Measurements from ENCODE around the gene GPC5. TPM values are rescaled to one million over a fixed set of nuclear protein-coding genes. Genes with fewer than 3 reads are reported as not detected.

GPC5 gene
- total RNA-seq, 1 experiment from 2014 or later = 0.15 TPM

DNA sequence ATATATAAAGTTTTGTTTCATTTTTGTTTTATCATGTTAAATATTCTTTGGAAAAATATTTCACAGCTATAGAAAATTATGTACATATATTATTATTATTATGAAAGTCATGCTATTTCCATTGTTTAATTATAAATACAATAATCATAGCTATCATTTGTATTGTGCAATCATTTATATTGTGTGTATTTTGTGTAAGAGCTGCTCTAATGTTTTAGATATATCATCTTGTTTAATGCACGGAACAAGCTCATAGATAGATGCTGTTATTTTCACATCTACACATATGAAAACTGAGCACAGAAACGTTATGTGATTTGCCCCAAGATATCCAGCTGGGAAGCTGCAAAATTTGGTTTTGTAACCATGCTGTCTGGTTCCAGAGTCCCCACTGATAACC, 111.6 kb downstream of the GPC5 start:
- DNase-seq = no peak
- Histone ChIP-seq H3K18ac (ENCODE audit: insufficient read length, low read depth, low read length) (no peak overlapping the region), H3K23me2 (ENCODE audit: insufficient read length, low read depth, low read length, poor library complexity, severe bottlenecking) (no peaks in the 10 kb centered on the region), H3K79me1 (ENCODE audit: insufficient read depth, low read depth, low read length, poor library complexity, severe bottlenecking) (no peaks in the 10 kb centered on the region), H3K4me2 (ENCODE audit: insufficient read depth, insufficient read length, low read length) (no peak overlapping the region), H2BK20ac (ENCODE audit: low read depth, low read length, poor library complexity, severe bottlenecking) (no peak overlapping the region), H3K23ac (ENCODE audit: insufficient read length, low read depth, low read length) (no peak overlapping the region), H4K91ac (ENCODE audit: insufficient read length, low read depth, low read length) (no peak overlapping the region), H3K27ac (ENCODE audit: insufficient read length, low read depth, low read length) (no peak overlapping the region), H2AK5ac (ENCODE audit: insufficient read length, low read length) (no peak overlapping the region), H3K27me3 (ENCODE audit: insufficient read depth, low read length) (no peaks in the 10 kb centered on the region), H4K8ac (replicated peaks; ENCODE audit: insufficient read length, low read depth, low read length) (no peak overlapping the region), H2BK15ac (ENCODE audit: low read depth, low read length) (no peak overlapping the region), H3K4me1 (ENCODE audit: insufficient read depth, low read length) (no peaks in the 10 kb centered on the region), H3K9ac (ENCODE audit: extremely low read depth, insufficient read length, low read length) (no peak overlapping the region), H2BK120ac (ENCODE audit: low read depth, low read length, poor library complexity, severe bottlenecking) (no peak overlapping the region), H4K20me1 (ENCODE audit: control insufficient read depth, insufficient read depth, insufficient read length) (no peaks in the 10 kb centered on the region), H3K56ac (ENCODE audit: insufficient read length, low read depth, low read length) (no peak overlapping the region), H3K4ac (ENCODE audit: low read depth, low read length) (no peak overlapping the region), H3K79me2 (ENCODE audit: insufficient read depth, low read length) (no peaks in the 10 kb centered on the region), H4K5ac (ENCODE audit: insufficient read length, low read depth, low read length) (no peak overlapping the region), H3T11ph (ENCODE audit: low read length) (no peak overlapping the region), H2BK12ac (ENCODE audit: insufficient read length, low read depth, low read length) (no peak overlapping the region), H3K14ac (ENCODE audit: insufficient read depth, low read length) (no peak overlapping the region), H2AFZ (ENCODE audit: low read length) (no peak overlapping the region), H3K9me3 (ENCODE audit: control insufficient read depth, low read depth, low read length) (no peaks in the 10 kb centered on the region), H2BK5ac (ENCODE audit: insufficient read length, low read length) (no peak overlapping the region)
- no peaks in the 10 kb centered on the region for H3K4me1 Mint-ChIP-seq
- H3K36me3 Mint-ChIP-seq (ENCODE audit: insufficient read depth in 1 of 3, low read depth in 3 of 3) = no peaks in the 10 kb centered on the region
- H3K27me3 Mint-ChIP-seq (ENCODE audit: low read depth) = no peaks in the 10 kb centered on the region
- no CpG with 5 or more reads among the region's 2 CpGs for WGBS (ENCODE audit: extremely low coverage, insufficient read length, low lambda C conversion rate)
- no peak overlapping the region for H3K4me3 Mint-ChIP-seq
- TF ChIP-seq, protein P1, sequence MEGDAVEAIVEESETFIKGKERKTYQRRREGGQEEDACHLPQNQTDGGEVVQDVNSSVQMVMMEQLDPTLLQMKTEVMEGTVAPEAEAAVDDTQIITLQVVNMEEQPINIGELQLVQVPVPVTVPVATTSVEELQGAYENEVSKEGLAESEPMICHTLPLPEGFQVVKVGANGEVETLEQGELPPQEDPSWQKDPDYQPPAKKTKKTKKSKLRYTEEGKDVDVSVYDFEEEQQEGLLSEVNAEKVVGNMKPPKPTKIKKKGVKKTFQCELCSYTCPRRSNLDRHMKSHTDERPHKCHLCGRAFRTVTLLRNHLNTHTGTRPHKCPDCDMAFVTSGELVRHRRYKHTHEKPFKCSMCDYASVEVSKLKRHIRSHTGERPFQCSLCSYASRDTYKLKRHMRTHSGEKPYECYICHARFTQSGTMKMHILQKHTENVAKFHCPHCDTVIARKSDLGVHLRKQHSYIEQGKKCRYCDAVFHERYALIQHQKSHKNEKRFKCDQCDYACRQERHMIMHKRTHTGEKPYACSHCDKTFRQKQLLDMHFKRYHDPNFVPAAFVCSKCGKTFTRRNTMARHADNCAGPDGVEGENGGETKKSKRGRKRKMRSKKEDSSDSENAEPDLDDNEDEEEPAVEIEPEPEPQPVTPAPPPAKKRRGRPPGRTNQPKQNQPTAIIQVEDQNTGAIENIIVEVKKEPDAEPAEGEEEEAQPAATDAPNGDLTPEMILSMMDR (conservative IDR thresholded peaks at IDR 0.05) = no peak
- H3K9me3 Mint-ChIP-seq = no peaks in the 10 kb centered on the region; a peak in 1 of 5 replicates
- H3K27ac Mint-ChIP-seq = no peak overlapping the region

All from H9 (cell line).